HG03064 (cell line): ENCODE data around the gene GATA5.

Source experiments
- ATAC-seq: cut with Tn5 transposase; IDR thresholded peaks from one replicate; pipeline ENCODE4 v1.9.1; 2021; ENCODE audit warnings: low read depth; ENCODE audit not compliant: unreplicated experiment

The GATA5 gene, protein sequence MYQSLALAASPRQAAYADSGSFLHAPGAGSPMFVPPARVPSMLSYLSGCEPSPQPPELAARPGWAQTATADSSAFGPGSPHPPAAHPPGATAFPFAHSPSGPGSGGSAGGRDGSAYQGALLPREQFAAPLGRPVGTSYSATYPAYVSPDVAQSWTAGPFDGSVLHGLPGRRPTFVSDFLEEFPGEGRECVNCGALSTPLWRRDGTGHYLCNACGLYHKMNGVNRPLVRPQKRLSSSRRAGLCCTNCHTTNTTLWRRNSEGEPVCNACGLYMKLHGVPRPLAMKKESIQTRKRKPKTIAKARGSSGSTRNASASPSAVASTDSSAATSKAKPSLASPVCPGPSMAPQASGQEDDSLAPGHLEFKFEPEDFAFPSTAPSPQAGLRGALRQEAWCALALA

GRCh38 chr20:62475772-62476055 lies at the start of gene GATA5:
Gene GATA5, minus strand, starts transcription at chr20:62475995. Its CDS starts 474 bp downstream, at chr20:62475521.
- ATAC-seq, result no peak

GRCh38 chr20:62525014-62525413 lies 49.2 kb upstream of the GATA5 start:
- ATAC-seq, result no peak

DNA sequence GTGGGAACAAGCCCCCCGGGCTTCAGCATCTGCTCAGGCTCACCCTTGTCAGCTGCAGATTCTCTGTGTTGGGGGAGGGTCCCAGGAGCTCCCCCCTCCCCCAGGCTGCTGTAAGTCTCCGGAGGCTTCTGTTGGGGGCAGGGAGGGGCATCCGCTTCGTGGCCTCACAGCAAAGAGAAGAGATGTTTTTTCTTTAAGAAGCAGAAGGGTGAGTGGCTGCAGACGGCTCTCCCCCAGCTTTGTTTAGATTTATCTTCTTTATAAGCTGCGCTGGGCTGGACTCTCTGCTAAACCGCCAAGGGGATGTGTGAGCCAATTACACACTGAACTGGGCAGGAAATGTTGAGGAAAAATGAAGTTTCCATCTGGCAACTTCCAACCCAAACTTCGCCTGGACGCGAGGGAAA lies 48.7 kb upstream of the GATA5 start:
- no peak for ATAC-seq

DNA sequence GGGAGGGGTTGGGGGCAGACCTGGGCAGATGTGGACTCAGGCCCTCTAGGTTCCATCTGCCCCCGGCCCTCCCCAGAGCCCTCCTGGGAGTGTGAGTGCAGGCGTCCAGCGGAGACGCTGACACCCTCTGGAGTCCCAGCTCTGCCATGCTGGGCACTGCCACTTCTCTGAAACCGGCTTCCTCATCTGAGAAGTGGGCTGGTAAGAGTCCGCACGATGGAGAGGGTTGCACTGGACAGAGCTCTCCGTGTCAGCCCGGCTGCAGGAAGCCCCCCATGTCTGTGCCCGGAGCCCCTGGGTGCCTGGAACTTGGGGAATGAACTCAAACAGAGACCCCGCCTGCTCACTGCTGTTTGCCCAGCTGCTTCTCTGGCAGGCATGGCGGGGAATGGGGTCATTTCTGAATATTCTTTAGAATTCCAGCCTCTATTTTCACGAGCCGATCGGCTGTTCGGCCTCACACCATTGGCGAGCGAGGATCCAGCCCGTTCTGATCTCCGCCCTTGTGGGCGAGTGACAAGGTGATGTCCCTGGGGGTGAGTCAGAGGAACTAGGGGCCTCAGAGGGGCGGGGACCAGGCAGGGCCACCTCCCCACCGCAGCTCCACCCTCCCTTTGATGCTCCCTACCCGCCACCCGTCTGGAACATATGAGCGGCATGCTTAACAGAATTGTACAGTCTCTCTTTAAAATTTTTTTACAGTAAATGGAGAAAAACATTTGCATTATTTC lies 47.8 kb upstream of the GATA5 start:
- ATAC-seq, result no peak

DNA sequence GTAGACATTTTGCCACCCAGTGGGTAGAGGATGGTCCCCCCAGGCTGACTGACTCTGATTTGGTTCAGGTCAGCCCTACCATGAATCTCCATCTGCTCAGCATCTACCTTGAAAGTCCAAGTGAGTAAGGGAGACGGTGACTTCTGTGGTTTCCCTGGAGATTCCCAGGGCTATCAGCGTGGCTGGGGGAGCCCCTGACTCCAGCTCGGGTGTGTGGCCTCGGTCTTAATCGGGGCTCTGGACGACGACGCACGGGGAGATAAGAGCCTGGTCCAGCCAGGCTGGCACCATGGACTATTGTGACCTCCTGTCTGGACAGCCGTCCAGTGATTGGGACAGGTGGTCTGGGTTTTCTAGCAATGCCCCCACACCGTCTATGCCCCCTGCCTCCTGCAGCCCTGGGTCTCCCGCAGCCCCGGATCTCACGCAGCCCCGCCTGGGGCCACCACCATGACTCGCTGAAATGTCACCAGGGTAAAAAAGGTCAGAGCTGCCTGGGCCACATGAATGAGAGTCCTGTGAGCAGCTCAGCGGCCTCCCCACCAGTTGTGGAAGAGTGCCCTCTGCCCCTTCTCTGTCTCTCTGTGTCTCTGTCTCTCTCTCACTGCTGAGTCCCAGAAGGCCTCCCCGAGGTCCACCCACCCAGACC lies 47.1 kb upstream of the GATA5 start:
- no peak for ATAC-seq

DNA sequence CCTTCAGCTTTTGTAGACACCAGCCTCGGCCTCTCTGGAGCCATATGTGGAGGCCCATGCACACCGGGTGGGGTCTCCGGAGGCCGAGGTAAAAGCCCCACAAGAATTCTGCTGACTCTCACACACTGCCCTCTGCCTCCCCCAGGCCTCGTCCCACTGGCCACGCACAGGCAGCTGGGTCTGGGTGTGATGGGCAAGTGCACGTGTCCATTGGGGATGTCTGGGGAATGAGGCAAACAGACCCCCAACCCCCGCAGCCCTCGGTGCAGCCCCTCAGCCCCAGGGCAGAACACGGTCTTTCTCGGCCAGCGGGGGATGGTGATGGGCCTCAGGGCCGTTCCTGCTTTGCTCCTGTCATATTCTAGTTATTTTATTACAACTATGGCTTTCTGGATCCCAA lies 44.0 kb upstream of the GATA5 start:
- no peak for ATAC-seq

GRCh38 chr20:62518911-62519310 lies 43.1 kb upstream of the GATA5 start:
- no peak for ATAC-seq

DNA sequence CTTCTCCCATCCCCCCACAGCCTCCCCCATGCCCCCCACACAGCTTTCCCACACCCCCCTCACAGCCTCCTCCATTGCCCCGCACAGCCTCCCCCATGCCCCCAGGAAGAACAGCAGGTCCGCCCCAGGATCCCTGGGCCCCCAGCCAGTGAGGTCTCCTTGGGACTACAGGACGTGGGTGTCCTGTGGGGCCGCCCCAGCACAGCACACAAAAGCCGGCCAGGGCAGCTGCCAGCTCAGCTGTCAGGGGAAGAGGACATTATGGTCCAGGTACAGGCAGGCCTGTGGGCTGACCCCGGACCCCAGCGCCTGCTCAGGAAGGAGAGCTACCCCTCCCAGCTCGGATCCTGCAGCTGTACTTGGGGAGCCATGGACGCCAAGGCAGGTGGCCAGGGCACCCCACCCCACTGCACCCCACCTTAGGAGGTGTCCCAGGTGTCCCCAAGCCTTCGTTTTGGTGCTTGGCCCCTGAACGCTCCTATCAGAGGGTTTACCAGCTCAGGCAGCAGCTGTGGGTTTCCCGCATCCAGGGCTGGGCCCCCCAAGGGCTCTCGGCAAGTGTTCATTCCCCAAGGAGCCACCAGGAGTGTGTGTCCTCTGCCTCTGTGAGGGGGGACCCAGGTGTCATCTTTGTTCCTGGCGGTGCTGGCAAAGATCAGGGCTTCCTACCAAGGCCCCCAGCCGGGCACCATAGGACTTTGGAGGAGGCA lies 42.3 kb upstream of the GATA5 start:
- ATAC-seq, result no peak

GRCh38 chr20:62517168-62517567 lies 41.4 kb upstream of the GATA5 start:
- ATAC-seq, result no peak

GRCh38 chr20:62516338-62516737 lies 40.5 kb upstream of the GATA5 start:
- ATAC-seq, result no peak

GRCh38 chr20:62515826-62516225 lies 40.0 kb upstream of the GATA5 start:
- no peak for ATAC-seq

- ATAC-seq, result no peak
Measured at GRCh38 chr20:62515280-62515679, 39.5 kb upstream of the GATA5 start.

GRCh38 chr20:62513991-62514390 lies 38.2 kb upstream of the GATA5 start:
- ATAC-seq, result no peak

GRCh38 chr20:62511915-62512610 lies 36.3 kb upstream of the GATA5 start:
- no peak for ATAC-seq

DNA sequence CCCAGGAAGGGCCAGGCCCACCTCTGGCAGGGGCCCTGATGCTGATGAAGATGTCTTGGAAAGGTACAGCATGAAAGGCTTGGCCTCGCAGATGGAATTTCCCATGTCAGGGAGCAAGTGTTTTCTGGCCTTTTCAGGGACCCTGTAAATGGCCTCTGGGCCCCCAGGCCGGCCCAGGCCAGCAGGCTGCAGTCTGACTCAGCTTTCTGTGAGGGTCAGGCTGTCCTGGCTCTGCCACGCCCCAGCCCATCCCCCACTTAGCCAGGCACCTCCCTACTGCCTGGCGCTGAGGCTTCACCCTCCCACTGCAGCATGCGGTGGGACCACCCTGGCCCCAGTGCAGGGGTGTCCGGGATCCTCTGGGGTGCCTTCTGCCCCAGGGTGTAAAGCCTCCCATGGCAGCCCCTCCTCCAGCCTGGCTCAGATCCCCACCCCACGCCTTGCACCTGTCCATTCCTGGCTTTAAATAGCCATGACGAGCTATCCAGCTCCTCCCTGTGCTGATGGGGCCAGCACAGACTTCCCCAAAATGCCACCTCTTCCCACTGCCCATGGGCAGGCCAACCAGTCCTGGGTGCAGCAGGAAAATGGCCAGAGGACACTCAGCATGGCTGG lies 35.6 kb upstream of the GATA5 start:
- ATAC-seq, result no peak

- ATAC-seq, result no peak
Measured at GRCh38 chr20:62508641-62509051, 32.9 kb upstream of the GATA5 start.

DNA sequence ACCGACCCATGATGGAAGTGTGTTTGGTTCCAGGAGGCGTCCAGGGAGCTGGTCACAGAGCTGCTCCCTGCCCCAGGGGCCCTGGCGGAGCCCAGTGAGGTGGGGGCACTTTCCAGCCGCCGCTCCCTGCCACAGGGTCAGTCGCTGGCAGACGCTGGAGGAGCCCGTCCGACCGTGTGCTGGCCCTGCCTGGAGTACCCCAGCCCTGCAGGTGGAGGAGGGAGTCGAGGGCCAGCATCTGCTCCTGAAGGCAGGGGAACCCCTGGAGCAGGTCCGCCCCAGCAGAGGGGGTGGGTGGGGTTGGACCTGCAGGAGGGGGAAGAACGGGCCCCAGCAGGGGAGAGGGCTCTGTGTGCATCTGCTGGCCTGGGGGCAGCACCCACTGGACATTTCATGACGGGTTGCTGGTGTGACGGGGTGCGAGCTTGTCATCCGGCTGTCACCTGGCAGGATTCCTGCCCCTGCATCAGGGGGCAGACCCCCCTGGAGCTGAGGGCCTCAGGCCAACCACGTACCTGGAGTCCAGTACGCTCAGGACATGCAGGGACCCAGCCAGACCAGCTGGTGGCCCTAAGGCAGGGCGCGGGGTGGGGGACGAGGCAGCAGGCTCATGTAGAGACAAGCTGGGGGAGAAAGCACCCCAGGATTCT lies 32.3 kb upstream of the GATA5 start:
- no peak for ATAC-seq

- ATAC-seq, result no peak
Measured at GRCh38 chr20:62507323-62507722, 31.5 kb upstream of the GATA5 start.

- no peak for ATAC-seq
Measured at GRCh38 chr20:62506791-62507190, 31.0 kb upstream of the GATA5 start.

DNA sequence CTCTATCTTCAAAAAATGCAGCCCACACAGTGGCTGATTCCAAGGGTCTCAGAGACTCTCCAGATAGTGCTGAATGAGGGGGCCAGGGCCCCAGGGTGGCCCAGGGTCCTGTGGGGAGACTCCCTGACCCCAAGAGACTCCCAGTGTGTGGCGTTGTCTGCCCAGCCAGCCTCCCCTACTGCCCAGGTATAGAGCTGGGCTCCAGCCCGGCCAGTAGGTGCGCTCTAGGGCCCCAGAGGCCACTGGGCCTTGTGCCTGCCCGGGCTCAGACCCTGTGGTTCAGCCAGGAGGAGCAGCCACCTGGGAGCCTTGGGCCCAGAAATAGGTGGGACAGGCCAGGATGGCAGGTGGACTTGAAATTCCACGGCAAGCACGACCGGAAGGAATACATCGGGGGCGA lies 30.3 kb upstream of the GATA5 start:
- no peak for ATAC-seq
